ENCODE results near the gene FAH. TPM values are rescaled to one million over a fixed set of nuclear protein-coding genes. Genes with fewer than 3 reads are reported as not detected.

Gene FAH
- polyA plus RNA-seq, 1 donor (not counting 4 experiments of a cell fraction or from before 2014, with no cell fraction given): 29.4 TPM

- no peaks in the 10 kb centered on the region for H3K27me3 ChIP-seq (ENCODE audit: control insufficient read depth, extremely low read depth, insufficient read depth, low read length)
- H3K4me1 ChIP-seq (ENCODE audit: control insufficient read depth, extremely low read depth, insufficient read depth, low read length): peaks cover 9% of the 10 kb centered on the region
- H3K9ac ChIP-seq (ENCODE audit: control insufficient read depth, extremely low read depth, insufficient read depth, low read length): no peak overlapping the region
- no peak for DNase-seq (ENCODE audit: low read depth, low spot score)
- dilution Hi-C loops (cut with MboI; ENCODE audit: extremely low pct_ligation_motif_present, low sequenced_read_pairs): no loop called here
- TF ChIP-seq EZH2 (IDR thresholded peaks at IDR 0.05; ENCODE audit: low read length) (no peak), CTCF (optimal IDR thresholded peaks at IDR 0.05 in 1 of 3, IDR thresholded peaks at IDR 0.05 in 1 of 3, conservative IDR thresholded peaks at IDR 0.05 in 1 of 3; ENCODE audit: extremely low read depth in 1 of 3, insufficient read depth in 2 of 3, low read length in 3 of 3) (no peak)
- H3K79me2 ChIP-seq (ENCODE audit: control insufficient read depth, insufficient read depth, low read length): no peaks in the 10 kb centered on the region
- no peaks in the 10 kb centered on the region for H3K9me3 ChIP-seq (ENCODE audit: control insufficient read depth, low read depth, low read length)
- H3K27ac ChIP-seq (ENCODE audit: control insufficient read depth, insufficient read depth, low read length): no peak overlapping the region
- H3K9me1 ChIP-seq (ENCODE audit: control insufficient read depth, extremely low read depth, insufficient read depth, low read length): no peaks in the 10 kb centered on the region
- H3K4me3 ChIP-seq (ENCODE audit: control insufficient read depth in 2 of 3, extremely low read depth in 1 of 3, insufficient read depth in 2 of 3, low read depth in 1 of 3, low read length in 3 of 3): no peak overlapping the region
- no peak overlapping the region for H3K4me2 ChIP-seq (ENCODE audit: control insufficient read depth, extremely low read depth, insufficient read depth, low read depth, low read length)
- no peaks in the 10 kb centered on the region for H4K20me1 ChIP-seq (ENCODE audit: control insufficient read depth, extremely low read depth, insufficient read depth, low read length)
- FAIRE-seq: no peak
- peaks cover 0 to 9% of the 10 kb centered on the region in 2 experiments for H3K36me3 ChIP-seq (ENCODE audit: control insufficient read depth in 2 of 2, extremely low read depth in 1 of 2, insufficient read depth in 2 of 2, low read length in 2 of 2)
- no peak overlapping the region for H2AFZ ChIP-seq (ENCODE audit: control insufficient read depth, low read length)
Observed at GRCh38 chr15:80170596-80170995, 17.8 kb downstream of the FAH start.

GRCh38 chr15:80171787-80172186 is 19.0 kb downstream of the FAH start:
- H3K9ac ChIP-seq (ENCODE audit: control insufficient read depth, extremely low read depth, insufficient read depth, low read length): no peak overlapping the region
- no peaks in the 10 kb centered on the region for H3K79me2 ChIP-seq (ENCODE audit: control insufficient read depth, insufficient read depth, low read length)

More at GRCh38 chr15:80171787-80172186, 19.0 kb downstream of the FAH start:
- no peak for FAIRE-seq
- Histone ChIP-seq H4K20me1 (ENCODE audit: control insufficient read depth, extremely low read depth, insufficient read depth, low read length) (no peaks in the 10 kb centered on the region), H3K4me3 (ENCODE audit: control insufficient read depth in 2 of 3, extremely low read depth in 1 of 3, insufficient read depth in 2 of 3, low read depth in 1 of 3, low read length in 3 of 3) (no peak overlapping the region), H2AFZ (ENCODE audit: control insufficient read depth, low read length) (no peak overlapping the region), H3K4me2 (ENCODE audit: control insufficient read depth, extremely low read depth, insufficient read depth, low read depth, low read length) (no peak overlapping the region), H3K9me1 (ENCODE audit: control insufficient read depth, extremely low read depth, insufficient read depth, low read length) (no peaks in the 10 kb centered on the region), H3K4me1 (ENCODE audit: control insufficient read depth, extremely low read depth, insufficient read depth, low read length) (peaks cover 9% of the 10 kb centered on the region), H3K9me3 (ENCODE audit: control insufficient read depth, low read depth, low read length) (no peaks in the 10 kb centered on the region), H3K36me3 (ENCODE audit: control insufficient read depth in 2 of 2, extremely low read depth in 1 of 2, insufficient read depth in 2 of 2, low read length in 2 of 2) (peaks cover 0 to 12% of the 10 kb centered on the region in 2 experiments), H3K27me3 (ENCODE audit: control insufficient read depth, extremely low read depth, insufficient read depth, low read length) (no peaks in the 10 kb centered on the region), H3K27ac (ENCODE audit: control insufficient read depth, insufficient read depth, low read length) (no peak overlapping the region)
- TF ChIP-seq CTCF (optimal IDR thresholded peaks at IDR 0.05 in 1 of 3, IDR thresholded peaks at IDR 0.05 in 1 of 3, conservative IDR thresholded peaks at IDR 0.05 in 1 of 3; ENCODE audit: extremely low read depth in 1 of 3, insufficient read depth in 2 of 3, low read length in 3 of 3) (no peak), EZH2 (IDR thresholded peaks at IDR 0.05; ENCODE audit: low read length) (no peak)
- dilution Hi-C loops (cut with MboI; ENCODE audit: extremely low pct_ligation_motif_present, low sequenced_read_pairs): no loop called here
- no peak for DNase-seq (ENCODE audit: low read depth, low spot score)

All from keratinocyte (primary cell).